Fibroblast of villous mesenchyme (primary cell): Measurements from ENCODE around the gene PIK3C2G. TPM values are rescaled to one million over a fixed set of nuclear protein-coding genes. Genes with fewer than 3 reads are reported as not detected.
"Not testable (repeated sequence)": the region's sequence is repeated elsewhere in the genome, so short reads cannot be mapped to it uniquely, and the experiment has no call there.

Experiments
- DNase-seq: peaks from one replicate; pipeline ENCODE4 v3.0.0-alpha.2; 2010; ENCODE audit warnings: low read depth
- H3K4me3 ChIP-seq: 2 replicates; pipeline ENCODE4 v1.5.1; 2011; ENCODE audit warnings: low read depth, mild to moderate bottlenecking, low read length
- total RNA-seq: library from RNA; depleted of rRNA; stranded (reverse); fragments of >200 nt; gene quantifications from 2 replicates; pipeline ENCODE4 v1.2.3, GENCODE V29; 2012
- TF ChIP-seq, protein P1 (sequence below): IDR thresholded peaks from 2 replicates; pipeline ENCODE4 v1.5.1; 2012; ENCODE audit warnings: low read depth, mild to moderate bottlenecking, low read length; ENCODE audit not compliant: insufficient read depth

Gene PIK3C2G
- total RNA-seq, 1 donor = not detected

DNA sequence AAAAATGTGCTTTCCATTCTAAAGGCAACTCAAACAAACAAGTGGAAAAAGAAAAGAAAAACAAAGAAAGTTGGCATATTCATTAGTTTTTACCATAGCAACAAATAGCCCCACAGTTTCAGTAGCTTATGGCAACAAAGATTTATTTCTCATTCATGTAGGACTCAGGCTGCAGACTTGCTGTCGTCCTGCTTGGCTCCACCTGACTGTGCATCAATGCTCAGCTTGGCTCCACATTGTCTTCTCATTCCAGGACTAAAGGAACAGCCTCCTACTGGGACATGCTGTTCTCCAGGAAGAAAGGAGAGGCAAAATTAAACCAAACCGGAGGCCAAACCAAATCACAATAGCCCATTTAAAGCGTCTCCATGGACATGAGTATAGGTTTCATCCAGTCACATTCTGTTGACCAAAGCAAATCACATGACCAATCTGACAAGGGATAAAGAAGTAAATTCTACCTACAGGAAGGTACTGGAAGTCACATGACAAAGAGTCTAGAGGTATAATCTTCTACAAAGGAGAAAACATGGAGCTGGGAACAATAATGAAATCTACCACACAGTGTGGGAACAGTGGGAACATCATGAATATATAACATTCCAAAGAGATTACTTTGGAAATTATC, 222.5 kb downstream of the PIK3C2G start:
- TF ChIP-seq, protein P1, sequence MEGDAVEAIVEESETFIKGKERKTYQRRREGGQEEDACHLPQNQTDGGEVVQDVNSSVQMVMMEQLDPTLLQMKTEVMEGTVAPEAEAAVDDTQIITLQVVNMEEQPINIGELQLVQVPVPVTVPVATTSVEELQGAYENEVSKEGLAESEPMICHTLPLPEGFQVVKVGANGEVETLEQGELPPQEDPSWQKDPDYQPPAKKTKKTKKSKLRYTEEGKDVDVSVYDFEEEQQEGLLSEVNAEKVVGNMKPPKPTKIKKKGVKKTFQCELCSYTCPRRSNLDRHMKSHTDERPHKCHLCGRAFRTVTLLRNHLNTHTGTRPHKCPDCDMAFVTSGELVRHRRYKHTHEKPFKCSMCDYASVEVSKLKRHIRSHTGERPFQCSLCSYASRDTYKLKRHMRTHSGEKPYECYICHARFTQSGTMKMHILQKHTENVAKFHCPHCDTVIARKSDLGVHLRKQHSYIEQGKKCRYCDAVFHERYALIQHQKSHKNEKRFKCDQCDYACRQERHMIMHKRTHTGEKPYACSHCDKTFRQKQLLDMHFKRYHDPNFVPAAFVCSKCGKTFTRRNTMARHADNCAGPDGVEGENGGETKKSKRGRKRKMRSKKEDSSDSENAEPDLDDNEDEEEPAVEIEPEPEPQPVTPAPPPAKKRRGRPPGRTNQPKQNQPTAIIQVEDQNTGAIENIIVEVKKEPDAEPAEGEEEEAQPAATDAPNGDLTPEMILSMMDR = no peak
- DNase-seq = no peak
- no peak overlapping the region for H3K4me3 ChIP-seq

DNA sequence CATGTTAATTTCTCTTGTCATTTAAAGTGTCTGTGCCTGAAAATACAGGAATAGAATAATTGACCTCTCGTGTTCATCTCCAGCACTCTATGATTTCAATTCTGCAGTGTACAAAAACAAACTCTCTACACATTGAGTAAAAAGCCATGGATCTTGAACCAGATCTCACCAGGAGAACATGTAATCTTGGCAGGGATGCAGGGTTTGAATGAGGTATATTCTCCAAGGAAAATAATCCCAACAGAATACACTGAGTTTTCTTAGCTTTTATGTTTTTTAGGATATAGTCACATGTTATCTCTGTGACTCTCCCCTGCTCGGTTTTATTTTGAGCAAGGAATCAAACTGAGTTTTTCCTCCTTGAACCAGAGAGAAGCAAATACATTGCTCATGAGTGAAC, 224.7 kb downstream of the PIK3C2G start:
- DNase-seq = no peak
- no peak overlapping the region for H3K4me3 ChIP-seq
- TF ChIP-seq, protein P1 = no peak

DNA sequence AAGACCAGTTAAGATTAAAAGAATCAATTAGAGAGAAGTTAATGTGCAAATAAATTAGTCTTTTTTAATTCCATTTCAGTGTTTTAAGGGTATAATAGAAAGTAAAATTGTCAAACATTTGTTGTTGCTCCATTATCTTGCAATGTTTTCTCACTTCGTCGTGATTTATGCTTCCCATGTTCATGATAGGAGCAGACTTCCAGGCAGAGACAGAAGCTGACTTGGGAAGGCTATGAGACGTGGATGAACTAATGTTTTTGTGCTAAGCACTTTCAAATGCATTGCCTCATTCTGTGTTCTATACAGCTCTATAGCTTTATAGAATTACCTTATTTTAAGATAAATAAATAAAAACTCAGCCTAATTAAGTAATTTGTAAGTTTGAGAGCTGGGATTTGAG, 226.2 kb downstream of the PIK3C2G start:
- H3K4me3 ChIP-seq = no peak overlapping the region
- TF ChIP-seq, protein P1 = no peak
- no peak for DNase-seq

DNA sequence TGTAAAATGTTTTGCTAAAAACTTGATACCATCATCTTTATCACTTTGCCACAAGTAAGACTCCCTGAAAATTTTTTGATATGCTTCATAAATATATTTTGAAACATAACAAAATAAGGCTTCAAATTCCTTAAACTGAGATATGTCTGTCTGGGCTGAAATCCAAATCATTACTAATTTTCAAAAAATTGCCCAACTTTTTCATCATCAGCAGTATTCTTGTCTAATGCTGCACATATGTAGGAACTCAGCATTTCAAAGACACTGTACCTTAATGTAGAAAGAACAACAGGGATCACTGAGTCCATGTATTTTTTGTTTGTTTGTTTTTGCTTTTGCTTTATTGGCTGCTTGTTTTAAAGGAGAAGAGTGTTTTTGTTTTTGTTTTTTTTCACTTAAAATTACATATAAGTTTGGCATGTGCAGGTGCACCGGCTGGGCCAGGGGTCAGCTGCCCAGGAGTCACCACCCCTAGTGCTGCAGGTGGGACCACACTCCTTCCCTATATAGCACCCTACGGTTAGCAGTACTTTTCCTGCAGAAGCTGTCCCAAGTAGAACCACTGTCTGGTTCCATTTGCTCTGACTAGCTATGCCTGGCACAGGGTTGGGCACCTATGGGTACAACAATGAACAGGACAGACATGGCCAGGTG, 231.2 kb downstream of the PIK3C2G start:
- DNase-seq = peak; percentile 22
- TF ChIP-seq, protein P1 = no peak
- no peak overlapping the region for H3K4me3 ChIP-seq

DNA sequence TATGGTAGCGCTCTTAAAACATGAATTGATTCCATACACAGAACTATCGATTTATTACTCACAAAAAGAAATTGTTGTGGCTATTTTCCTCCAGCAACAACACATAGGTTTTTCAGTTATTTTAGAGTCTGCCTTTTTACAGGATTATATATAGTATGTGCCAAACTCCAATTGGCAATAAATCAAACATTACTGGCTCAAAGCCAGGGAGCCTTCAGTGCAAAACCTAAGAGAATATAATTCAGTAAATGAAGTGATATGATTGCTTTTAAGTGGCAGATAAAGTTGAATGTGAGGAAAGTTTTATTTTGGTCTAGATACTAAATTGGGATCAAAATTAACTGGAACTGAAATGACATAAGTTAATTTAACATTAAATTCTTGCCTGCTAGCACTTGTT, 234.8 kb downstream of the PIK3C2G start:
- no peak overlapping the region for H3K4me3 ChIP-seq
- DNase-seq = no peak
- TF ChIP-seq, protein P1 = no peak

DNA sequence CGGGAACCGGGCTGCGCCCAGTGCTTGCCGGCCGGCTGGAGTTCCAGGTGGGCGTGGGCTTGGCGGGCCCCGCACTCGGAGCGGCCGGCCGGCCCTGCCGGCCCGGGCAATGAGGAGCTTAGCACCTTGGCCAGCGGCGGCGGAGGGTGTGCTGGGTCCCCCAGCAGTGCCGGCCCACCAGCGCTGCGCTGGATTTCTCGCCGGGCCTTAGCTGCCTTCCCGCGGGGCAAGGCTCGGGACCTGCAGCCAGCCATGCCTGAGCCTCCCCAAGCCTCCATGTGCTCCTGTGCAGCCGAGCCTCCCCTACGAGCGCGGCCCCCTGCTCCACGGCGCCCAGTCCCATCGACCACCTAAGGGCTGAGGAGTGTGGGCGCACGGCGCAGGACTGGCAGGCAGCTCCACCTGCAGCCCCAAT, 238.8 kb downstream of the PIK3C2G start:
- not testable (repeated sequence) for DNase-seq, H3K4me3 ChIP-seq

DNA sequence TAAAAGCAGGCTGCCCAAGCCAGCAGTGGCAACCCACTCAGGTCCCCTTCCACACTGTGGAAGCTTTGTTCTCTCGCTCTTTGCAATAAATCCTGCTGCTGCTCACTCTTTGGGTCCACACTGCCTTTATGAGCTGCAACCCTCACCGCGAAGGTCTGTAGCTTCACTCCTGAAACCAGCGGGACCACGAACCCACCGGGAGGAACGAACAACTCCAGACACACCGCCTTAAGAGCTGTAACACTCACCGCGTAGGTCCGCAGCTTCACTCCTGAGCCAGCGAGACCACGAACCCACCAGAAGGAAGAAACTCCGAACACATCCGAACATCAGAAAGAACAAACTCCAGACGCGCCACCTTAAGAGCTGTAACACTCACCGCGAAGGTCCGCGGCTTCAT, 239.4 kb downstream of the PIK3C2G start:
- H3K4me3 ChIP-seq, DNase-seq: not testable (repeated sequence)

DNA sequence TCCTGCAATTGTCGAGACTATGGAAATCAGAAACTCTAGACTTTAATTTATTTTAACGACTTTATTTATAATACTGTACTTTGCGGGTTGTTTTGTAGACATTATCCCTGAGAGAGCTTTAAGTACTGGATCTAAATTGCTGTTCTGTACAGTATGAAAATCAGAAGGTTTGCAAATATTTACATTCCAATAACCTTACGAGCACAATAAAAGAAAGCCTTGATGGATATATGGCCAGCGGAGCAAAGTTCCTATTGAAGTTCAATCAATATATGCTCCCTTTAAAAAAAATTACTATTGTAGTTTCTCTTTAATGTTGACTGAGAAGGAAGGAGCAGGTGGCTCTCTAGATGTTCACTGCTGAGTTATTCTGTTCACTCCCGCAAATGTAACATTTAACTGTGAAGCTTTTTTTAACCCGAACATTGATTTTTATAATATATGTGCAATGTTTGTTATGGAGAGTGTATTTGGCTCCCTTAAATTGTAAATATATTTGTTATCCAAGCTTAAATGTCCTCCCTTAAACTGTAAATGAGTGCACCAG, 241.2 kb downstream of the PIK3C2G start:
- TF ChIP-seq, protein P1 = no peak
- DNase-seq = no peak
- no peak overlapping the region for H3K4me3 ChIP-seq
